Measurements from ENCODE around the gene SHMT1. TPM values are rescaled to one million over a fixed set of nuclear protein-coding genes. Genes with fewer than 3 reads are reported as not detected.

Gene SHMT1
- total and polyA plus RNA-seq, 4 donors: 39.6 to 360 (median 325) TPM

GRCh38 chr17:18362698-18363100, 651 bp downstream of the SHMT1 start:
- 3% methylated on average over 14 of the region's 14 CpGs for WGBS

More at GRCh38 chr17:18362698-18363100, 651 bp downstream of the SHMT1 start:
- peaks cover 2 to 26% (median 18%) of the 10 kb centered on the region in 4 donors for H3K4me1 ChIP-seq (ENCODE audit: control insufficient read depth in 4 of 4, insufficient read depth in 4 of 4, low read length in 3 of 4)
- H3K27ac ChIP-seq (ENCODE audit: low read depth in 1 of 2, low read length in 2 of 2): peak overlapping the region; percentile 98 to 99
- peaks cover 0 to 5% (median 2%) of the 10 kb centered on the region in 4 donors for H3K36me3 ChIP-seq (ENCODE audit: control insufficient read depth in 4 of 4, insufficient read depth in 3 of 4, low read depth in 1 of 4, low read length in 3 of 4)
- peak; percentile 61 to 69 for TF ChIP-seq JUND (IDR thresholded peaks at IDR 0.05)
- no peak for TF ChIP-seq CTCF (IDR thresholded peaks at IDR 0.05; ENCODE audit: low read depth, low read length, missing input control)
- peak; percentile 45 for TF ChIP-seq ZBTB33 (IDR thresholded peaks at IDR 0.05)
- no peak for TF ChIP-seq FOXA1 (IDR thresholded peaks at IDR 0.05)
- peak; percentile 74 for TF ChIP-seq SP1 (IDR thresholded peaks at IDR 0.05)
- TF ChIP-seq RAD21 (IDR thresholded peaks at IDR 0.05): peak; percentile 39
- no peak for TF ChIP-seq NR2F2 (IDR thresholded peaks at IDR 0.05)
- TF ChIP-seq GABPA (IDR thresholded peaks at IDR 0.05 in 1 of 2, conservative IDR thresholded peaks at IDR 0.05 in 1 of 2): no peak
- TF ChIP-seq HNF4A (conservative IDR thresholded peaks at IDR 0.05): peak; percentile 69 to 81
- TF ChIP-seq EGR1 (IDR thresholded peaks at IDR 0.05; ENCODE audit: low read depth in 2 of 2): peak in 1 of 2 donors; percentile 48
- TF ChIP-seq YY1 (IDR thresholded peaks at IDR 0.05): peak; percentile 65
- no peak for TF ChIP-seq ATF3 (IDR thresholded peaks at IDR 0.05)
- TF ChIP-seq RXRA (IDR thresholded peaks at IDR 0.05): peak; percentile 87 to 90
- TF ChIP-seq MAX (IDR thresholded peaks at IDR 0.05): peak; percentile 64
- TF ChIP-seq FOXA2 (IDR thresholded peaks at IDR 0.05): no peak
- TF ChIP-seq HNF4G (IDR thresholded peaks at IDR 0.05): no peak
- TF ChIP-seq REST (IDR thresholded peaks at IDR 0.05): peak; percentile 91
- peak; percentile 96 for TF ChIP-seq TAF1 (conservative IDR thresholded peaks at IDR 0.05)
- peak; percentile 68 for DNase-seq (ENCODE audit: low spot score)
- H3K9ac ChIP-seq (ENCODE audit: low read depth in 1 of 2, low read length in 2 of 2): peak overlapping the region; percentile 98 to 99
- H3K4me3 ChIP-seq (ENCODE audit: low read depth in 1 of 3, low read length in 3 of 3): peak overlapping the region; percentile 80 to 97 (median 91)
- no peaks in the 10 kb centered on the region for H3K27me3 ChIP-seq (ENCODE audit: control insufficient read depth in 4 of 4, insufficient read depth in 4 of 4, low read length in 3 of 4)
- H3K9me3 ChIP-seq (ENCODE audit: control insufficient read depth in 4 of 4, low read length in 3 of 4): no peaks in the 10 kb centered on the region

Data from liver (tissue), 9 donors.